Measurements from ENCODE around the gene CCL4.
A peak's percentile ranks its signal among the peaks of the same experiment; 100 is the strongest.
"Not testable (repeated sequence)": the region's sequence is repeated elsewhere in the genome, so short reads cannot be mapped to it uniquely, and the experiment has no call there.

The CCL4 gene

DNA sequence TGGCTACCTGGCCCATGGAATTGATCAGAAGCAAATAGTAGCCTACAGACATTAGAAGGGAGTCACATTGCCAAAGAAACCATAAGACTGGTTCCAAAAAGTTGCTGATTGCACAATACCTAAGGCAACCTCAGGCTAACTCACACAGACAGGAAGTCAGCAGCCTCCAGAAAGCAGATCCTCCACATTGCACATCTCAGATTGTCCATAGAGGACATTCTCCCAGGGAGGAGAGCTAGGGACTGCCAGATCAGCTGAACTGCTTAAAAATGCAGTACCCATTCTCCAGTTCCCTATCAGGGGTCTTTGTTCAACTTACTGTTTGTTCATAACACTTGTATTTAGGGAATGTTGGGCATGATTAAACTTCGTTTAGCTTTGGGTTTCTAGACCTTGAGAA lies 17.9 kb upstream of the CCL4 start:
- Histone ChIP-seq H4K20me1 (ENCODE audit: insufficient read depth, low read length) (no peaks in the 10 kb centered on the region), H3F3A (ENCODE audit: insufficient read depth, low read length) (peaks cover 53% of the 10 kb centered on the region), H3K9me2 (replicated peaks; ENCODE audit: insufficient read depth, low read length) (no peaks in the 10 kb centered on the region), H3K36me3 (replicated peaks; ENCODE audit: insufficient read depth, low read length) (no peaks in the 10 kb centered on the region), H2AFZ (ENCODE audit: low read length) (no peak overlapping the region), H3K4me3 (ENCODE audit: low read length) (no peak overlapping the region), H3K9me3 (replicated peaks; ENCODE audit: insufficient read depth, low read length) (no peaks in the 10 kb centered on the region), H3K27ac (ENCODE audit: low read length) (peak overlapping the region; percentile 45; the same call in 1 of the 2 replicates), H3K9ac (ENCODE audit: low read length) (no peak overlapping the region), H3K4me1 (ENCODE audit: low read length) (peaks cover 62% of the 10 kb centered on the region), H3K4me2 (ENCODE audit: low read depth, low read length) (no peak overlapping the region), H3K27me3 (replicated peaks; ENCODE audit: insufficient read depth, low read length) (no peaks in the 10 kb centered on the region), H3K79me2 (ENCODE audit: low read length) (no peaks in the 10 kb centered on the region)
- TF ChIP-seq EZH2phosphoT487 (IDR thresholded peaks at IDR 0.05; ENCODE audit: low read length) (no peak), EZH2 (optimal IDR thresholded peaks at IDR 0.05; ENCODE audit: low read depth, low read length) (no peak)
- TF ChIP-seq, protein P1, sequence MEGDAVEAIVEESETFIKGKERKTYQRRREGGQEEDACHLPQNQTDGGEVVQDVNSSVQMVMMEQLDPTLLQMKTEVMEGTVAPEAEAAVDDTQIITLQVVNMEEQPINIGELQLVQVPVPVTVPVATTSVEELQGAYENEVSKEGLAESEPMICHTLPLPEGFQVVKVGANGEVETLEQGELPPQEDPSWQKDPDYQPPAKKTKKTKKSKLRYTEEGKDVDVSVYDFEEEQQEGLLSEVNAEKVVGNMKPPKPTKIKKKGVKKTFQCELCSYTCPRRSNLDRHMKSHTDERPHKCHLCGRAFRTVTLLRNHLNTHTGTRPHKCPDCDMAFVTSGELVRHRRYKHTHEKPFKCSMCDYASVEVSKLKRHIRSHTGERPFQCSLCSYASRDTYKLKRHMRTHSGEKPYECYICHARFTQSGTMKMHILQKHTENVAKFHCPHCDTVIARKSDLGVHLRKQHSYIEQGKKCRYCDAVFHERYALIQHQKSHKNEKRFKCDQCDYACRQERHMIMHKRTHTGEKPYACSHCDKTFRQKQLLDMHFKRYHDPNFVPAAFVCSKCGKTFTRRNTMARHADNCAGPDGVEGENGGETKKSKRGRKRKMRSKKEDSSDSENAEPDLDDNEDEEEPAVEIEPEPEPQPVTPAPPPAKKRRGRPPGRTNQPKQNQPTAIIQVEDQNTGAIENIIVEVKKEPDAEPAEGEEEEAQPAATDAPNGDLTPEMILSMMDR (IDR thresholded peaks at IDR 0.05; ENCODE audit: low read length), result no peak
- no peak for DNase-seq

DNA sequence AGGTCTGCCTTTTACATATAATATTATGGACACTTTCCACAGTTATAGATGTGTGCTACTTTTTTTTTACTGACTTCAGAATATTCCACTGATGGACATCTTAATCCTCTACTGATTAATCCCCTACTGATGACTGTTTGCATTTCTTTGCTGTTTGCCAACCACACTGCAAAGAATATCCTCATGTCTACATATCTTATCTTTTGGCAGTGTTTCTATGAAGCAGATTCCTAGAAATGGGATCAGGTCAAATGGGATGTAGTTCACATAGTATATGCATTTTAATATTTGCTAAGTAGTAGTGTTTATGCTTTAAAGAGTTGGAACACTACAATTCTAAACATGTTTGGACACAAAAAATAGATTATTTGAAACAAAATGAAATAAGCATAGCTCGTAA lies 16.8 kb upstream of the CCL4 start:
- Histone ChIP-seq H3F3A (ENCODE audit: insufficient read depth, low read length) (peaks cover 62% of the 10 kb centered on the region), H4K20me1 (ENCODE audit: insufficient read depth, low read length) (no peaks in the 10 kb centered on the region), H3K9ac (ENCODE audit: low read length) (no peak overlapping the region; the same call in 1 of the 2 replicates), H2AFZ (ENCODE audit: low read length) (no peak overlapping the region), H3K27me3 (replicated peaks; ENCODE audit: insufficient read depth, low read length) (no peaks in the 10 kb centered on the region), H3K27ac (ENCODE audit: low read length) (peak overlapping the region; percentile 60; the same call in 1 of the 2 replicates), H3K36me3 (replicated peaks; ENCODE audit: insufficient read depth, low read length) (no peaks in the 10 kb centered on the region), H3K9me3 (replicated peaks; ENCODE audit: insufficient read depth, low read length) (no peaks in the 10 kb centered on the region), H3K4me2 (ENCODE audit: low read depth, low read length) (no peak overlapping the region), H3K79me2 (ENCODE audit: low read length) (no peaks in the 10 kb centered on the region), H3K9me2 (replicated peaks; ENCODE audit: insufficient read depth, low read length) (no peaks in the 10 kb centered on the region), H3K4me1 (ENCODE audit: low read length) (peaks cover 66% of the 10 kb centered on the region), H3K4me3 (ENCODE audit: low read length) (no peak overlapping the region)
- TF ChIP-seq EZH2 (optimal IDR thresholded peaks at IDR 0.05; ENCODE audit: low read depth, low read length) (no peak), EZH2phosphoT487 (IDR thresholded peaks at IDR 0.05; ENCODE audit: low read length) (no peak)
- TF ChIP-seq, protein P1 (IDR thresholded peaks at IDR 0.05; ENCODE audit: low read length), result no peak
- no peak for DNase-seq

DNA sequence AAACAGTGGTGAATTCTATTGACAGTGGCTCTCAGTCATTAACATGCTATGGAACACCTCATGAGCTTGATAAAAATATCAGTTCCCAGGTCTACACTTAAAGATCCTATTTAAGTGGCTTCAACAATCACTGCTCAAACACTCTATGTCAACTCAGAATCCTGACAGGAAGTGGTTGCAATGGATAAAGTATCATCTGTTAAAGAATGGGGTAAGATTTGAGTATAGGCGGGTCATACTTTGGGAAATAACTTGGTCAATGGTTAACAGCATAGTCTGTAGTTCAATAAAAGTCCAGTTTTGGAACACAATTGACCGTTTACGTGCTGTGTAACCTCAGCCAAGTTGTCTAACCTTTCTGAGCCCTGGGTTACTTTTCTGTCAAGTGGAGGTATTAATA lies 16.2 kb upstream of the CCL4 start:
- H3K9me2 ChIP-seq (replicated peaks; ENCODE audit: insufficient read depth, low read length); H3K4me3 ChIP-seq (ENCODE audit: low read length); H3K36me3 ChIP-seq (replicated peaks; ENCODE audit: insufficient read depth, low read length); H3K27me3 ChIP-seq (replicated peaks; ENCODE audit: insufficient read depth, low read length); H3K9me3 ChIP-seq (replicated peaks; ENCODE audit: insufficient read depth, low read length); H3K9ac ChIP-seq (ENCODE audit: low read length); H4K20me1 ChIP-seq (ENCODE audit: insufficient read depth, low read length); H3K79me2 ChIP-seq (ENCODE audit: low read length); H3K4me2 ChIP-seq (ENCODE audit: low read depth, low read length); H2AFZ ChIP-seq (ENCODE audit: low read length); DNase-seq: not testable (repeated sequence)
- H3K4me1 ChIP-seq (ENCODE audit: low read length), result peaks cover 63% of the 10 kb centered on the region
- peak overlapping the region; percentile 99; the same call in 1 of the 2 replicates for H3K27ac ChIP-seq (ENCODE audit: low read length)
- H3F3A ChIP-seq (ENCODE audit: insufficient read depth, low read length), result peaks cover 61% of the 10 kb centered on the region

DNA sequence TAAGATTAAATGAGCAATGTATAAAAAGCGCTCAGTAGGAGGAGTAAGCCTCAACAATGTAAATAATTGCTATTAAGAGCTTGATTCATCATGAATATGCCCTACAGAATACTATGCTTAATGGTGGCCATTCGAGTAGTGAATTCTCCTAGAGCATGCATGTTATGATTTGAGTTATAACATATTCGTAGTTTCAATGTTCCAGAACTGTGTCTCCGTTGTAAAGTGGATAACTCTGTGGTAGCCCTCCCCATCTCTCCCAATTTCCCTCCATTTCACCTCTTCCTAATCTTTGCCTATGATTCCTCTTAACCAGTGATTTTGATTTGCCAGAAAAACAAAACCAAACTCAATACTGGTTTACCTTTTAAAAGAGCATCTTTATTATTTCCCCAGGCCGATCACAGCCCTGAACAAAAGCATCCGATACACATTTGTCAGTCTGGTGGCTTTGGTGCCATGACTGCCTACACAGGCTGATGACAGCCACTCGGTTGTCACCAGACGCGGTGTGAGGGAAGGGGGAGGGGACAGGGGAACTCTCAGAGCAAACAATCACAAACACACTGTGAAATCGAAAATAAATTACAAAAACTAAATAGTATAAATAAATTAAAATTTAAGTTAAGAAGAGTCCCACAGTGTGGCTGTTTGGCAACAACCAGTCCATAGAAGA lies 15.6 kb upstream of the CCL4 start:
- Histone ChIP-seq H3F3A (ENCODE audit: insufficient read depth, low read length) (peaks cover 65% of the 10 kb centered on the region), H3K27ac (ENCODE audit: low read length) (peak overlapping the region; percentile 99; the same call in 1 of the 2 replicates), H3K4me1 (ENCODE audit: low read length) (peaks cover 63% of the 10 kb centered on the region)
- H3K4me2 ChIP-seq (ENCODE audit: low read depth, low read length); H3K79me2 ChIP-seq (ENCODE audit: low read length); H3K9me2 ChIP-seq (replicated peaks; ENCODE audit: insufficient read depth, low read length); H3K27me3 ChIP-seq (replicated peaks; ENCODE audit: insufficient read depth, low read length); DNase-seq; H3K9me3 ChIP-seq (replicated peaks; ENCODE audit: insufficient read depth, low read length); H2AFZ ChIP-seq (ENCODE audit: low read length); H3K36me3 ChIP-seq (replicated peaks; ENCODE audit: insufficient read depth, low read length); H4K20me1 ChIP-seq (ENCODE audit: insufficient read depth, low read length); H3K4me3 ChIP-seq (ENCODE audit: low read length); H3K9ac ChIP-seq (ENCODE audit: low read length): not testable (repeated sequence)
